Lower leg skin (tissue), 3 donors: Measurements from ENCODE around the gene CXXC5.

Experiments used
- POLR2A ChIP-seq, 2 donors: fragments of 450-650 bp; IDR thresholded peaks; one replicate each; pipeline ENCODE4 v1.6.1; 2016 to 2017; ENCODE audit warnings: antibody characterized with exemption in 2 of 2, mild to moderate bottlenecking in 1 of 2, moderate library complexity in 1 of 2
- TF ChIP-seq, protein P1 (sequence below), 3 donors: fragments of 450-650 bp; IDR thresholded peaks; one replicate each; pipeline ENCODE4 v1.5.1; 2016; ENCODE audit warnings: antibody characterized with exemption in 3 of 3, mild to moderate bottlenecking in 3 of 3, moderate library complexity in 2 of 3

- TF ChIP-seq, protein P1, sequence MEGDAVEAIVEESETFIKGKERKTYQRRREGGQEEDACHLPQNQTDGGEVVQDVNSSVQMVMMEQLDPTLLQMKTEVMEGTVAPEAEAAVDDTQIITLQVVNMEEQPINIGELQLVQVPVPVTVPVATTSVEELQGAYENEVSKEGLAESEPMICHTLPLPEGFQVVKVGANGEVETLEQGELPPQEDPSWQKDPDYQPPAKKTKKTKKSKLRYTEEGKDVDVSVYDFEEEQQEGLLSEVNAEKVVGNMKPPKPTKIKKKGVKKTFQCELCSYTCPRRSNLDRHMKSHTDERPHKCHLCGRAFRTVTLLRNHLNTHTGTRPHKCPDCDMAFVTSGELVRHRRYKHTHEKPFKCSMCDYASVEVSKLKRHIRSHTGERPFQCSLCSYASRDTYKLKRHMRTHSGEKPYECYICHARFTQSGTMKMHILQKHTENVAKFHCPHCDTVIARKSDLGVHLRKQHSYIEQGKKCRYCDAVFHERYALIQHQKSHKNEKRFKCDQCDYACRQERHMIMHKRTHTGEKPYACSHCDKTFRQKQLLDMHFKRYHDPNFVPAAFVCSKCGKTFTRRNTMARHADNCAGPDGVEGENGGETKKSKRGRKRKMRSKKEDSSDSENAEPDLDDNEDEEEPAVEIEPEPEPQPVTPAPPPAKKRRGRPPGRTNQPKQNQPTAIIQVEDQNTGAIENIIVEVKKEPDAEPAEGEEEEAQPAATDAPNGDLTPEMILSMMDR (IDR thresholded peaks at IDR 0.05) = no peak
- no peak for TF ChIP-seq POLR2A (IDR thresholded peaks at IDR 0.05)
Observed at GRCh38 chr5:139701056-139701741, 53.0 kb downstream of the CXXC5 start.
